NK-92 treated with Interleukin-12 subunit alpha and Interleukin-12 subunit beta, amount 100 ng/mL, for 24 hours (cell line): Measurements from ENCODE around the gene KPNB1.
A peak's percentile ranks its signal among the peaks of the same experiment; 100 is the strongest.

Experiments used
- DNase-seq: peaks from one replicate; lab custom pipeline; 2025; lab: John Stamatoyannopoulos, UW

KPNB1 gene

GRCh38 chr17:47636273-47637030 is 13.3 kb upstream of the KPNB1 start:
- no peak for DNase-seq

- DNase-seq = no peak
These were observed 10.8 kb upstream of the KPNB1 start for GRCh38 chr17:47638903-47639302.

GRCh38 chr17:47640076-47640475 is 9.6 kb upstream of the KPNB1 start:
- DNase-seq = no peak

GRCh38 chr17:47641202-47641601 is 8.5 kb upstream of the KPNB1 start:
- DNase-seq = no peak

GRCh38 chr17:47643116-47643515 is 6.6 kb upstream of the KPNB1 start:
- DNase-seq = no peak

GRCh38 chr17:47644324-47644723 is 5.4 kb upstream of the KPNB1 start:
- no peak for DNase-seq

GRCh38 chr17:47649972-47650524 is 329 bp downstream of the KPNB1 start:
- DNase-seq = no peak

- peak; percentile 94 for DNase-seq
These were observed 1.1 kb downstream of the KPNB1 start for GRCh38 chr17:47650525-47651522.

- DNase-seq = no peak
These were observed 2.0 kb downstream of the KPNB1 start for GRCh38 chr17:47651704-47652103.

- no peak for DNase-seq
These were observed 2.9 kb downstream of the KPNB1 start for GRCh38 chr17:47652570-47652969.

- no peak for DNase-seq
These were observed 3.7 kb downstream of the KPNB1 start for GRCh38 chr17:47653442-47653841.

- no peak for DNase-seq
These were observed 5.3 kb downstream of the KPNB1 start for GRCh38 chr17:47654991-47655390.

- no peak for DNase-seq
These were observed 10.4 kb downstream of the KPNB1 start for GRCh38 chr17:47660064-47660492.

GRCh38 chr17:47663912-47664623 is 14.3 kb downstream of the KPNB1 start:
- DNase-seq = no peak

- DNase-seq = no peak
These were observed 14.9 kb downstream of the KPNB1 start for GRCh38 chr17:47664624-47664941.

GRCh38 chr17:47665655-47666054 is 15.9 kb downstream of the KPNB1 start:
- DNase-seq = no peak

GRCh38 chr17:47669081-47669480 is 19.4 kb downstream of the KPNB1 start:
- DNase-seq = no peak

GRCh38 chr17:47670064-47670463 is 20.3 kb downstream of the KPNB1 start:
- no peak for DNase-seq

- DNase-seq = no peak
These were observed 24.8 kb downstream of the KPNB1 start for GRCh38 chr17:47674499-47674898.

GRCh38 chr17:47675380-47676198 is 25.9 kb downstream of the KPNB1 start:
- DNase-seq = no peak

GRCh38 chr17:47676199-47676472 is 26.4 kb downstream of the KPNB1 start:
- DNase-seq = no peak
